HCT116 (cell line): ENCODE data around the gene DTX3L. TPM values are rescaled to one million over a fixed set of nuclear protein-coding genes. Genes with fewer than 3 reads are reported as not detected.

Experiments used
- ATAC-seq: fragments of 200-7000 bp; cut with Tn5 transposase; 2 replicates; pipeline ENCODE4 v1.9.1; 2020; ENCODE audit warnings: mild to moderate bottlenecking, moderate library complexity
- BruUV-seq: library from RNA; stranded (reverse); fragments of 400-500 nt; replicated peaks from 2 replicates; lab custom pipeline; 2021; lab: Mats Ljungman, UMichigan
- CTCF ChIA-PET: fragments of 300-600 bp; sonication (Branson Sonifier 250); formaldehyde crosslinking; loops from one replicate; lab custom pipeline; 2021; ENCODE audit warnings: antibody characterized with exemption; lab: Charles Lee
- POLR2A ChIA-PET: fragments of 300-600, 350-600 bp; sonication (Branson Sonifier 250); formaldehyde crosslinking; loops from one replicate; lab custom pipeline; 2021; ENCODE audit warnings: antibody characterized with exemption; lab: Charles Lee
- RAD21 ChIA-PET, 2 experiments: fragments of 300-600 bp; sonication (Branson Sonifier 250); formaldehyde crosslinking; loops; one replicate each; lab custom pipeline; 2023; ENCODE audit warnings: low total read pairs in 2 of 2; ENCODE audit not compliant: uncharacterized antibody in 2 of 2, unreplicated experiment in 2 of 2, low non-redundant PET in 1 of 2; lab: Charles Lee
- DNase-seq: peaks from one replicate; pipeline ENCODE4 v3.0.0-alpha.2; 2010; ENCODE audit warnings: low read depth, low spot score
- H2AFZ ChIP-seq: fragments of 200-600 bp; shearing (Covaris generic), sonication (generic); 2 replicates; pipeline ENCODE4 v1.6.1; 2017; ENCODE audit warnings: low read depth, mixed run types, mixed read lengths, antibody characterized with exemption, low read length; ENCODE audit not compliant: poor library complexity, severe bottlenecking
- H3K27ac ChIP-seq: 2 replicates; pipeline ENCODE4 v1.5.1; 2012; ENCODE audit warnings: low read depth, low read length
- H3K27me3 ChIP-seq: fragments of 200-600 bp; sonication (generic); 2 replicates; pipeline ENCODE4 v1.6.1; 2016; ENCODE audit warnings: mixed run types, low read length, mixed read lengths; ENCODE audit not compliant: insufficient read depth
- H3K36me3 ChIP-seq, 2 experiments: fragments of 200-500 bp in 1 of 2; fragments of 200-600 bp in 1 of 2; sonication (Bioruptor generic) in 1 of 2; sonication (generic) in 1 of 2; 2 replicates each; pipeline versions ENCODE4 v1.5.1 to v1.6.1; 2014 to 2016; ENCODE audit warnings: low read length in 2 of 2, inconsistent platforms in 1 of 2, mixed read lengths in 1 of 2, mixed run types in 1 of 2; ENCODE audit not compliant: insufficient read depth in 2 of 2, control insufficient read depth in 1 of 2
- H3K4me1 ChIP-seq, 2 experiments: fragments of 200-600 bp in 1 of 2; sonication (generic) in 1 of 2; 2 replicates each; pipeline versions ENCODE4 v1.5.1 to v1.6.1; 2012 to 2017; ENCODE audit warnings: low read length in 2 of 2, inconsistent platforms in 1 of 2, mild to moderate bottlenecking in 1 of 2, mixed read lengths in 1 of 2, mixed run types in 1 of 2, moderate library complexity in 1 of 2; ENCODE audit not compliant: insufficient read depth in 2 of 2, control insufficient read depth in 1 of 2
- H3K4me2 ChIP-seq: fragments of 200-600 bp; sonication (generic); 2 replicates; pipeline ENCODE4 v1.6.1; 2017; ENCODE audit warnings: mixed run types, low read length, mixed read lengths
- H3K4me3 ChIP-seq, 2 experiments: fragments of 200-600 bp in 1 of 2; sonication (generic) in 1 of 2; replicated peaks in 1 of 2; 2 replicates each; pipeline ENCODE4 v1.5.1; 2011 to 2016; ENCODE audit warnings: low read length in 2 of 2, control low read depth in 1 of 2, low read depth in 1 of 2, mild to moderate bottlenecking in 1 of 2, mixed read lengths in 1 of 2, mixed run types in 1 of 2
- H3K79me2 ChIP-seq: fragments of 200-600 bp; sonication (generic); 2 replicates; pipeline ENCODE4 v1.6.1; 2017; ENCODE audit warnings: mild to moderate bottlenecking, mixed run types, low read length, moderate library complexity, mixed read lengths; ENCODE audit not compliant: insufficient read depth
- H3K9ac ChIP-seq: fragments of 200-600 bp; sonication (generic); 2 replicates; pipeline ENCODE4 v1.6.1; 2016; ENCODE audit warnings: low read length, mixed read lengths
- H3K9me2 ChIP-seq: fragments of 200-600 bp; sonication (generic), shearing (Covaris generic); 2 replicates; pipeline ENCODE4 v1.6.1; 2017; ENCODE audit warnings: mixed run types, mild to moderate bottlenecking, moderate library complexity; ENCODE audit not compliant: insufficient read depth
- H3K9me3 ChIP-seq, 2 experiments: fragments of 200-500 bp in 1 of 2; fragments of 200-600 bp in 1 of 2; sonication (Bioruptor generic) in 1 of 2; sonication (generic) in 1 of 2; 2 replicates each; pipeline ENCODE4 v1.6.1; 2014 to 2017; ENCODE audit warnings: low read length in 2 of 2, mixed read lengths in 2 of 2, inconsistent platforms in 1 of 2, low read depth in 1 of 2, mild to moderate bottlenecking in 1 of 2, mixed run types in 1 of 2, moderate library complexity in 1 of 2; ENCODE audit not compliant: control insufficient read depth in 1 of 2, insufficient read depth in 1 of 2
- H4K20me1 ChIP-seq: fragments of 200-600 bp; sonication (generic), shearing (Covaris generic); 2 replicates; pipeline ENCODE4 v1.6.1; 2017; ENCODE audit warnings: mixed run types, mild to moderate bottlenecking, moderate library complexity; ENCODE audit not compliant: insufficient read depth
- CBX3 ChIP-seq: IDR thresholded peaks from 2 replicates; pipeline ENCODE4 v1.6.1; 2012; ENCODE audit warnings: low read depth
- ELF1 ChIP-seq: IDR thresholded peaks from 2 replicates; pipeline ENCODE4 v1.6.1; 2012; ENCODE audit warnings: low read depth, borderline replicate concordance
- EZH2 ChIP-seq: fragments of 200-600 bp; sonication (generic); IDR thresholded peaks from 2 replicates; pipeline ENCODE4 v1.6.1; 2017; ENCODE audit warnings: antibody characterized with exemption, mixed run types
- EZH2phosphoT487 ChIP-seq: fragments of 200-600 bp; IDR thresholded peaks from 2 replicates; pipeline ENCODE4 v1.6.1; 2018; ENCODE audit warnings: antibody characterized with exemption, borderline replicate concordance
- FOSL1 ChIP-seq: IDR thresholded peaks from 2 replicates; pipeline ENCODE4 v1.6.1; 2012; ENCODE audit warnings: low read depth
- SIN3A ChIP-seq: IDR thresholded peaks from 2 replicates; pipeline ENCODE4 v1.6.1; 2012; ENCODE audit warnings: low read depth
- SP1 ChIP-seq: IDR thresholded peaks from 2 replicates; pipeline ENCODE4 v1.6.1; 2012; ENCODE audit warnings: low read depth
- SRF ChIP-seq: IDR thresholded peaks from 2 replicates; pipeline ENCODE4 v1.6.1; 2012; ENCODE audit warnings: low read depth
- intact Hi-C: fragments of 100-400 bp; cut with micrococcal nuclease; formaldehyde crosslinking; loops from 2 replicates; pipeline ENCODE4 v1.10.0; 2022
- total RNA-seq: library from RNA; stranded (reverse); gene quantifications from one replicate; pipeline ENCODE4 v1.2.1, GENCODE V29; 2021; ENCODE audit not compliant: unreplicated experiment
- TF ChIP-seq, protein P1 (sequence below): IDR thresholded peaks from 2 replicates; pipeline ENCODE4 v1.6.1; 2012
- TF ChIP-seq, protein P2 (sequence below): IDR thresholded peaks from 2 replicates; pipeline ENCODE4 v1.6.1; 2012; ENCODE audit warnings: low read depth
- TF ChIP-seq, protein P3 (sequence below), 3 experiments: fragments of 200-600 bp in 1 of 3; sonication (generic) in 1 of 3; IDR thresholded peaks in 2 of 3; conservative IDR thresholded peaks in 1 of 3; 2 replicates each; pipeline ENCODE4 v1.5.1; 2012 to 2017; ENCODE audit warnings: low read depth in 2 of 3, low read length in 2 of 3, antibody characterized with exemption in 1 of 3, borderline replicate concordance in 1 of 3, control low read depth in 1 of 3, mild to moderate bottlenecking in 1 of 3, mixed read lengths in 1 of 3, mixed run types in 1 of 3, moderate library complexity in 1 of 3; ENCODE audit not compliant: insufficient read depth in 1 of 3

Gene DTX3L
- total RNA-seq, 1 experiment from 2014 or later: 13.1 TPM

DNA sequence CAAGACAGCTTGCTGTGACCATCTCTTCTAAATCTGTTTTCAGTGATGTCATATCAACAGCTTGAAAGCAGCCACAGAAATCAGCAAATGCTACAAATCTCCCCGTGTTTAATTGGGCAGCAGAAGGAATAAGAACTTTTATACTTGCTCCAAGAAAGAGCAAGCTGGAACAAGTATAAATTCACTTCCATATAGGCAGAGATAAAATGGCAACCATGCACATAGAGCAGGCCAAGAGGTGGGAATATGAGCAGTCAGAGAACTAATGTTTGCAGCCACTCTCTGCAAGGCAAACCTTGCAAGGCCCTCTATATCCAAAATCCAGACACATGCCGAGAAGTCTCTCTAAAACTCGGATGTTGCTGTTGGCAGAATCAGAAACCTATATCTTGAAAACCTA is 16.1 kb upstream of the DTX3L start:
- DNase-seq: no peak
- no peaks in the 10 kb centered on the region for H3K4me1 ChIP-seq
- TF ChIP-seq SIN3A (no peak), ELF1 (no peak), FOSL1 (no peak), EZH2phosphoT487 (no peak), SRF (no peak), CBX3 (no peak), SP1 (no peak), EZH2 (no peak)
- TF ChIP-seq, protein P1, sequence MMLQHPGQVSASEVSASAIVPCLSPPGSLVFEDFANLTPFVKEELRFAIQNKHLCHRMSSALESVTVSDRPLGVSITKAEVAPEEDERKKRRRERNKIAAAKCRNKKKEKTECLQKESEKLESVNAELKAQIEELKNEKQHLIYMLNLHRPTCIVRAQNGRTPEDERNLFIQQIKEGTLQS: no peak
- TF ChIP-seq, protein P2, sequence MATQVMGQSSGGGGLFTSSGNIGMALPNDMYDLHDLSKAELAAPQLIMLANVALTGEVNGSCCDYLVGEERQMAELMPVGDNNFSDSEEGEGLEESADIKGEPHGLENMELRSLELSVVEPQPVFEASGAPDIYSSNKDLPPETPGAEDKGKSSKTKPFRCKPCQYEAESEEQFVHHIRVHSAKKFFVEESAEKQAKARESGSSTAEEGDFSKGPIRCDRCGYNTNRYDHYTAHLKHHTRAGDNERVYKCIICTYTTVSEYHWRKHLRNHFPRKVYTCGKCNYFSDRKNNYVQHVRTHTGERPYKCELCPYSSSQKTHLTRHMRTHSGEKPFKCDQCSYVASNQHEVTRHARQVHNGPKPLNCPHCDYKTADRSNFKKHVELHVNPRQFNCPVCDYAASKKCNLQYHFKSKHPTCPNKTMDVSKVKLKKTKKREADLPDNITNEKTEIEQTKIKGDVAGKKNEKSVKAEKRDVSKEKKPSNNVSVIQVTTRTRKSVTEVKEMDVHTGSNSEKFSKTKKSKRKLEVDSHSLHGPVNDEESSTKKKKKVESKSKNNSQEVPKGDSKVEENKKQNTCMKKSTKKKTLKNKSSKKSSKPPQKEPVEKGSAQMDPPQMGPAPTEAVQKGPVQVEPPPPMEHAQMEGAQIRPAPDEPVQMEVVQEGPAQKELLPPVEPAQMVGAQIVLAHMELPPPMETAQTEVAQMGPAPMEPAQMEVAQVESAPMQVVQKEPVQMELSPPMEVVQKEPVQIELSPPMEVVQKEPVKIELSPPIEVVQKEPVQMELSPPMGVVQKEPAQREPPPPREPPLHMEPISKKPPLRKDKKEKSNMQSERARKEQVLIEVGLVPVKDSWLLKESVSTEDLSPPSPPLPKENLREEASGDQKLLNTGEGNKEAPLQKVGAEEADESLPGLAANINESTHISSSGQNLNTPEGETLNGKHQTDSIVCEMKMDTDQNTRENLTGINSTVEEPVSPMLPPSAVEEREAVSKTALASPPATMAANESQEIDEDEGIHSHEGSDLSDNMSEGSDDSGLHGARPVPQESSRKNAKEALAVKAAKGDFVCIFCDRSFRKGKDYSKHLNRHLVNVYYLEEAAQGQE: no peak
- TF ChIP-seq, protein P3, sequence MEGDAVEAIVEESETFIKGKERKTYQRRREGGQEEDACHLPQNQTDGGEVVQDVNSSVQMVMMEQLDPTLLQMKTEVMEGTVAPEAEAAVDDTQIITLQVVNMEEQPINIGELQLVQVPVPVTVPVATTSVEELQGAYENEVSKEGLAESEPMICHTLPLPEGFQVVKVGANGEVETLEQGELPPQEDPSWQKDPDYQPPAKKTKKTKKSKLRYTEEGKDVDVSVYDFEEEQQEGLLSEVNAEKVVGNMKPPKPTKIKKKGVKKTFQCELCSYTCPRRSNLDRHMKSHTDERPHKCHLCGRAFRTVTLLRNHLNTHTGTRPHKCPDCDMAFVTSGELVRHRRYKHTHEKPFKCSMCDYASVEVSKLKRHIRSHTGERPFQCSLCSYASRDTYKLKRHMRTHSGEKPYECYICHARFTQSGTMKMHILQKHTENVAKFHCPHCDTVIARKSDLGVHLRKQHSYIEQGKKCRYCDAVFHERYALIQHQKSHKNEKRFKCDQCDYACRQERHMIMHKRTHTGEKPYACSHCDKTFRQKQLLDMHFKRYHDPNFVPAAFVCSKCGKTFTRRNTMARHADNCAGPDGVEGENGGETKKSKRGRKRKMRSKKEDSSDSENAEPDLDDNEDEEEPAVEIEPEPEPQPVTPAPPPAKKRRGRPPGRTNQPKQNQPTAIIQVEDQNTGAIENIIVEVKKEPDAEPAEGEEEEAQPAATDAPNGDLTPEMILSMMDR (IDR thresholded peaks at IDR 0.05 in 2 of 3, conservative IDR thresholded peaks at IDR 0.05 in 1 of 3; ENCODE audit: borderline replicate concordance in 1 of 3, insufficient read depth in 1 of 3, low read depth in 2 of 3, low read length in 2 of 3): no peak
- H3K4me3 ChIP-seq: no peak overlapping the region
- no peak overlapping the region for H3K9ac ChIP-seq
- no peak for ATAC-seq
- no TSS peak for BruUV-seq
- H3K9me3 ChIP-seq: no peaks in the 10 kb centered on the region
- no peak overlapping the region for H3K4me2 ChIP-seq
- no peaks in the 10 kb centered on the region for H3K27me3 ChIP-seq
- ChIA-PET POLR2A (no interaction called here), RAD21 (no interaction called here), CTCF (interaction anchor here (0.8 kb wide), 1 partner anchor 11 kb away, joined by 3 read pairs; no protein-coding TSS in a partner anchor)
- intact Hi-C loops: no loop called here
- no peaks in the 10 kb centered on the region for H3K9me2 ChIP-seq
- no peak overlapping the region for H2AFZ ChIP-seq
- H3K79me2 ChIP-seq: no peaks in the 10 kb centered on the region
- H3K27ac ChIP-seq: no peak overlapping the region
- no peaks in the 10 kb centered on the region for H4K20me1 ChIP-seq
- no peaks in the 10 kb centered on the region for H3K36me3 ChIP-seq
